HG03196 (cell line): ENCODE results near the gene FAT1.

ENCODE experiments used
- ATAC-seq: cut with Tn5 transposase; IDR thresholded peaks from one replicate; pipeline ENCODE4 v1.9.1; 2021; ENCODE audit not compliant: unreplicated experiment

The FAT1 gene

DNA sequence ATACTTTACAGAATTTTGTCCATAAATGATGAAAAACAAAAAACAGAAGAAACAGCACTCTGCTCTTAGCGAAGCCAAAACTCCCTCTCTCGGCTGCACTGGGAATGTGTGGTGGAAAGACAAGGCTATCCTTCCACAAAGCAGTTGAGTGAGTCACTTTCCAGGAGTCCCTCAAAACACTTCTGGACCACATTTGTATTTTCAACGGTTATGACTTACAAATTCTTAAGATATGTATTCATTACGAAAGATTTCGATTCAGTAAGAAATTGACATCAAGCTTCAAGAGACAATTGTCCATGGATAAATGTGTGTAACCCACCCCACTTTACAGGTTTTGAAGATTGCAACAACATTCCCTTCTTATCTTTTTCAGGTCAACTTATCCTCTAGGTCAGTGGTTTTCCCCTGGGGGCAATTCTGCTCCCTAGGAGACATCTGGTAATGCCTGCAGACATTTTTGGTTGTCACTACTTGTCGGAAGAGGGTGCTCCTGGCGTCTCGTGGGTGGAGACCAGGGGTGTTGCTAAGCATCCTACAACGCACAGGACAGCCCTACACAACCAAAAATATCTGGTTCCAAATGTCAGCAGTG lies 101.6 kb downstream of the FAT1 start:
- ATAC-seq, result no peak

DNA sequence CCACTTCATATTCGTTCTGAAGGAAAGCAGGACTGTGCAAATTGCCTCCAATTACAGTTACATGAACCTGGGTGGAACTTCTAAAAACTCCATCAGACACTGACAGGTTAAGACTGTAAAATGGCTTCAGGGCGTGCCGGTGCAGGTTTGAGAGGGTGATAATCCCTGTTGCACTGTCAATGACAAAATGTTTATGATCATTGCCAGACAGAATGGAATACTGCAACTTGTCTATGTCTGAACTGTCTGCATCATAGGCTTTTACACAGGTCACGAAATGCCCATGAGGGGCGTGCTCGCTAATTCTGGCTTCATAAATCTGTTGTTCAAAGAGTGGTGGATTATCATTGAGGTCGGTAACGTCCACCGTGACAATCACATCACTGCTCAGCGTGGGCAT lies 104.6 kb downstream of the FAT1 start:
- no peak for ATAC-seq

DNA sequence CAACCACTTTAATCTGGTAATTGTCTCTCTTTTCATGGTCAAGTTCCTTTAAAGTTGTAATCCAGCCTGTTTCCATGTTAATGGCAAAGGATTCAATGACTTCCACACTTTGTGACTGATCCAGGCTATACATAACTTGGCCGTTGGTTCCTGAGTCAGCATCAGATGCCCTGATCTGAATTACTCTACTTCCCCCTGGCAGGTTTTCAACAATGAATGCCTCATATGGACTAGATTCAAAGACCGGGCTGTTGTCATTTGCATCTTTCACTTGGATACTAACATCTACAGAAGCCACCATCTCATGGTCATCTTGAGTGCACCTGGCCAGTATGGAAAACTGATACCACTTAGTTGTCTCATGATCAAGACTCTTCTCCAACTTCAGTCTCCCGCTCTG lies 105.7 kb downstream of the FAT1 start:
- no peak for ATAC-seq

DNA sequence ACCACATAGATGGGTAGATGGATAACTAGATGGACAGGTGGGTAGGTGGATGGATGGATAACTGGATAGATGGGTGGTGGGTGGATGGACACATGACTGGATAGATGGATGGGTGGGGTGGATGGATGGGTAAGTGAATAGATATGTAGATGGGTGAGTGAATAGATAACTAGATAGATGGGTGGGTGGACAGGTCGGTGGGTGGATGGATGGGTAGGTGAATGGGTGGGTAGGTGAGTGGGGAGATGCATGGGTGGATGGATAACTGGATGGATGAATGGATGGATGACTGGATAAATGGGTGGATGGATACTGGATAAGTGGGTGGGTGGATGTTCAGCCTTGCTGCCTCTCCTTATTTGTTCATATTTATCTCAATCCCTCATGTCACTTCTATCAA lies 116.2 kb downstream of the FAT1 start:
- no peak for ATAC-seq

DNA sequence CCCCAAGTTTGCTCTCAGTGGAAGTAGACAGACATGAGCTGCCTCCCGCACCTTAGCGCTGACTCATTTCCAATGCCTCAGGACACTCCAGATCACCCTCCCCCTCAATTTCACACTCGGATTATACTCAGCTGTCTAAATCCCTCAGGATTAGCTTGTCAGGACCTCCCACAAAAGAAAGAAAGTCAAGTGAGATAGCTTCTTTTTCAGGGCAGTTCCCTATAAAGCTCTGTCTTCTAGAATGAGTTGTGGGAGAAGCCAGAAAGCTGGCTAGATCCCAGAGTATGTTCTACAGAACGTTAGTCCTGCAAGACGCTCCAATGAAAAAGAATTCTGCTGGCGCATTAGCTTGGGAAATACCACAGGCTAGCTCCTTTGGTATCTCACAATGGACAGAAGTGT lies 117.1 kb downstream of the FAT1 start:
- ATAC-seq, result no peak

DNA sequence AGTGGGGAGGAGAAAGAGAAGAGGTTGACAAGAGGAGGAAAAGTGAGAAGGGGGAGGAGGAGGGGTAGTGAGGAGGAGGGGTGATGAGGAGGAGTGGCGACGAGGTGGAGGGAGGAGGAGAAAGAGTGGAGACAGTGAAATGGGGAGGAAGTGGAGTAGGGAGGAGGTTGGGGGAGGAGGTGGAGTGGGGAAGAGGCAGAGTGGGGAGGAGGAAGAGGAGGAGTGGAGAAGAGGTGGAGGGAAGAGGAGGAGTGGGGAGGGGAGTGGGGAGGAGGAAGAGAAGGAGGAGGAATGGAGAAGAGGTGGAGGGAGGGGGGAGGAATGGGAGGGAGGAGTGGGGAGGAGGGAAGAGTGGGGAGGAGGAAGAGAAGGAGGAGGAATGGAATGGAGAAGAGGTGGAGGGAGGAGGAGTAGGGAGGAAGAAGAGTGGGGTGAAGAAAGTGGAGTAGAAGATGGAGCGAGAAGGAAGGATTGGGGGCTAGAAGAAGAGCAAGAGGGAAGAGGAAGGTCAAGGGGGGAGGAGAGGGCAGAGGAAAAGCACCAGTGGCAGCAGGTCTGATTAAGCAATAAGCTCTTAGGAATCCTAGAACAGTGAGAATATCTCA lies 118.3 kb downstream of the FAT1 start:
- no peak for ATAC-seq

DNA sequence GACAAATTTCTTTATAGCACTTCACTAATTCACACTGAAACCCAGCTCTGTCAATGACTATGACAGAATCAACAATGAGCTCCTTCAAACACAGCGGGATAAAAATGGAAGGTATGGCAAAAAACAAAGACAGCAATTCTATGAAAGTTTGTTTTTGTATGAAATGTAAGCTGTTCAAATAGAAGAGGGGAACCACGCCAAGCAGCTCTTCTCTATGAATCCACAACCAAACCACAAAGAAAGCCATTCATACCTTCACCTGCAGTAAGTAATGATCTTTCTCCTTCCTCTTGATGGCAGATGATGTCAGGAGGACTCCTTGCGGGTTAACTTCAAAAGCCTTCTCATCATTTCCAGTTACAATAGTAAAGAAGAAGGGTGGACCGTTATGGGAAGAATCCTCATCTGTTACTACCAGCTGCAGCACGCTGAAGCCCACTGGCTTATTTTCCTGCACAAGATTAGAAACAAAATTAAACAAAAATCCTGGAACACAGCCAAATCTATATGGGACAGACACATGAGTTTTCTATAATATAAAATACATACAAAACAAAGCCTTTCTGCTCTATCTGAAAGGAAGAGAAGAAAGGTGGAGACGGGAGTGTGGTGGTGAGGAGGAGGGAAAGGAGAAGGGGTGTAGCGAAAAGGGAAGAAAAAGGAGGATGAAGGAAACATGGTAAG lies 119.4 kb downstream of the FAT1 start:
- ATAC-seq, result no peak

DNA sequence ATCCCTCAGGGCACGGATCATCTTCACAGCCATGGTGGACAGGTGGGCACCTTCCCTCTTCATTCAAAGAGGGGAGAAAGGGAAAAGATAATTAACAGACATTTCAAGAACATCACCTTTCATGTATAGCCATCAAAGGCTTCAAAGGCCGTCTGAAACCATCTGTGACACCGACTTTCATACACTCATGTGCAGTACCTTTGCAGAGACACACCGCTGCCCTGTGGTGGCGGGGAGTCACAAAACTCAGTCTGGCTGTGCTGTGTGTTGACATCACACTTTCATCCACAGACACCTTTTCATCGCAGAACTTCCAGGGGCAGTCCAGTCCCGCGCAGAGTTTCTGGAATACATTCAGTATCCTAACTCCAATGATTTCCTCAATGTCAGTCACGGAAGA lies 120.7 kb downstream of the FAT1 start:
- ATAC-seq, result no peak

DNA sequence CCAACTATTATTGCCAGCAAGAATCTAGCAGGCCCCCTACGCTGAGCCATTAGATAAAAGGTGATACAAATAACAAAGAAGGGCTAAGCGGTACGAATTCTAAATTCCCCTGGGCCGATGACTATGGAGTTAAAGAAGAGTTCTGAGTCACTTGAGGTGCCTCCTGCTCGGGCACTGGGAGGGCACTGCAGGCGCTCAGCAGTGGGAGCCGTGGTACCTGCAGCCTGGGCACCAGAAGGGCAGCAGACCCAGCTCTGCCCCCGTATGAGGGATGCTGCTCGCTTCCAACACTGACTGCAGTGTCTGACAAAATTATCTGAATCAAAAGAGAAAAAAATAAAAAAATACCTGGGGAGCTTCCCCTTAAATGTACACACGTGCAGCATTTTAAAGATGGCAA lies 124.2 kb downstream of the FAT1 start:
- no peak for ATAC-seq

DNA sequence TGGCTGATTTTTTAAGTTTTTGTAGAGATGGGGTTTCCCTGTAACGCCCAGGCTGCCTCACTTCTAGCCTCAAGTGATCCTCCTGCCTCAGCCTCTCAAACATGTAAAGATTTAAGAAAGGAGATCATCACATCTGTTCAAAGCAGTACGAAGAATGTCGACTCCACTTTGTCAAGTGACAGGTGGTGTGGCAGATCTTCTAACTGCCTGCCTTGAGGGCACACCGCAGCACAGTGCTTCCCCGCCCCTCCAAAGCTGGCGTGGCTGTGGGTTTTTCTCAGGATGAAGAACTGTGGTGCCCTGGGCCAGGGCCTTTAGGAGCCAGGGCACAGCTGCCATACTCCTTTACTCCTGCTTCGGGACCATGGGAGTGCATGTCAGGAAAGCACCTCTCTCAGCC lies 125.0 kb downstream of the FAT1 start:
- no peak for ATAC-seq

DNA sequence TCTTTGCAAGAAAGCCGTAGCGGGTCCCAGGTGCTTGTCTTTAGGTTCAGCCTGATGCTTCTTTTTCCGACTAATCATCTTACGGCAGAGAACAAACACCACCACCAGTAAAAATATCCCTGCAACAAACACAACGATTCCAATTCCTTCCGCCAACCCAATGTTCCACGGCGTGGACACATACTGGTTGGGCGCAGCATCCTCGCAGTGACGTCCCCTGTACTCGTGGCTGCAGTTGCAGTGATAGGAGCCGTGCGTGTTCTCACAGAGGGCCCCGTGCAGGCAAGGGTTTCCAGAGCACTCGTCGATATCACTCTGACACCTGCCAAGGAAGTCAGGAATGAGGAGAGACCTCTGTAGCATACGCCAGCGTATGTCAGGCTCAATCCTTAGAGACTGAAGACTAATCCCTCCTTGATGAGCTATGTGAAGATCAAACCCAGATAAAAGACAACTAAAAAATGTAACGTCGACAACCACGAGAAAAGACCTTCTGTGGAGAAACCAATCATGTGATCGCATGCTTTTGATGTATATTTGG lies 126.7 kb downstream of the FAT1 start:
- no peak for ATAC-seq

DNA sequence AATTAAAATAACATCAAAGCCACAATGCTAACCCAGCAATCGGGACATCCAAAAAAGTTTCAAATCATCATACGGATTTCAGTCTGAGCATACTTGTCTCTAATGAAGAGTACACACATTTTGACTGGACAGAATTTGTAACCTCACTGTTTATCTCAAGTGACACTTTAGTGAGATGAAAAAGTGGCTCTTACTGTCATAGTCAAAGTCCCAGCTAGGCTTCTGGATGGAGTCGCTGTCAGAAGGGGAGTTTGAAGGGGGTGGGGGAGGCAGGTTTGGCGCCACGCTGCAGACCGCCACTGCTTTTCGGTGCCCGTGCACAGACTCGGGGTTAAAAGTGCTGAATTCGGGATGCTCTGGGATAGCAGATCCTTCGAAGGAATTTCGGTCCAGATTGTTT lies 127.3 kb downstream of the FAT1 start:
- ATAC-seq, result no peak

DNA sequence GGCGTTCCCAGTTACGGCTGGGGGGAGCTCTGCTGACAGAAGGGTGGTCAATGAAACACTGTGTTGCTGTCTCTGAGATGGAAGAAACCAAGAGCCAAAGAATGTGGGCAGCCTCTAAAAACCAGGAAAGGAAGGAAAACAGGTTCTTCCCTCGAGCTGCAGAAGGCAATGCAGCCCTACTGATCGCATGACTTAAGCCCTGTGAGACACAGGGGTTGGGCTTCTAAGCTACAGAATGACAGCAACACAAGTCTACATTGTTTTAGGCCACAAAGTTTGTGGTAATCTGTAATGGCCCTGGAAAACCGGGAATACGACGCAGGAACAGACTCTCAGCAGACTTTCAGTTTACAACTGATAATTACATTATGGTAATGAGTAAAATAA lies 130.1 kb downstream of the FAT1 start:
- no peak for ATAC-seq

DNA sequence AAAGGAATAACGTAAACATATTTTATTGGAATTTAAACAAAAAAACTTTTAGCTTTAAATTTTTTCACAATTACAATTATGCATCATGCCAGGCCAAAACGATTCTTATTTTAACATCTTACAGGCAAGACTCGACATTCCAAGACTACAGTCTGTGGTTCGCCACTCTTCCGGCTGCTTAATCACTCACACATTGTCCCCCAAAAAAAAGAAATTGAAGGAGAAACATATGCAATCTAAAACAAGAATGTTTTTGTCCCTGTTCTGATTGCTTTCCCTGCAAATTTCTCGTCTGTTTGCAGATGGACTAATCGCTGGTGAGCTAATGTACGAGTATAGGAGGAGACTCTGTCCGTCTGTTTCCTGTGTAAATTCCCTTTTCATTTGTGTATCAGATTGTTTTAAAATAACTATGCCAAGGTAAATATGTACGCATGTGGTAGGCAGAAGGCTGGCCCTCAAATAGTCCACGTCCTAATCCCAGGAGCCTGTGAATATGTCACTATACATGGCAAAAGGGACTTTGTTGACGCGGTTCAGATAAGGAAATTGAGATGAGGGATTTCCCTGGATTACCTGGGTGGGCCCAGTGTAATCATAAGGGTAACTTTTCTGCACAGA lies 130.6 kb downstream of the FAT1 start:
- no peak for ATAC-seq

DNA sequence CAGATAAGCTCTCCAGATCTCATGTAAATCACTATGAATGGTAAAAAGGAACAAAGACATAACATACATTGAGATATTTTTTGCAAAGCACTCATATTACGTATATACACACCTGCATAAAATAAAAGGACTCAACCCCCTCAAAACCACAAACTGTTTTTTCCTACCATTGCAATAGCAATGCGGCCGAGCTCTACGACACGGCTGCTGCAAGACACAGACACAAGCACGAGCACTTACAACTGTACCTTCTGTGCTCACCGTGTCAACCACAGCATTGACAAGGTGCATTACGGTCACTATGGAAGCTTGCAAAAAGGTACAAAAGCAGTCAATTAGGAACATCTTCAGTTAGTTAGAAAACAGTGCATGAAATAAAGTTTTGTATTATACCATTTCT lies 131.2 kb downstream of the FAT1 start:
- ATAC-seq, result no peak

DNA sequence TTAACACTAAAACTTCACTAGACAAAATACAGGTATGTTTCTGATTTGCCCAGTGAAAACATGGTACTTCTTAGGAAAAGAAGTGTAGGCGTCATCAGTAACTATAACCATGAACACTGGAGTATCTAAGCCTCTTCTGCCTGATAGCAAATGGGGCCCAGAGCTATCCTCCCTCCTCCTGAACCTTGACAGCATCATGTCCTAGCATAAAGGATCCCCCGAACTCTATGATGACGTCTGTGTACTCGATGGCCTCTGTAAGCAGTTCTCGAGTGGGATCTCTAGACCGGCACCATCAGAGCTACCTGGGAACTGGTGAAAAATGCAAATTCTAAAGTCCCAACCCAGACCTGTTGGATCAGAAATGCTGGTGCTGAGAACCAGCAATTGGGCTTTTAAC lies 132.0 kb downstream of the FAT1 start:
- no peak for ATAC-seq

DNA sequence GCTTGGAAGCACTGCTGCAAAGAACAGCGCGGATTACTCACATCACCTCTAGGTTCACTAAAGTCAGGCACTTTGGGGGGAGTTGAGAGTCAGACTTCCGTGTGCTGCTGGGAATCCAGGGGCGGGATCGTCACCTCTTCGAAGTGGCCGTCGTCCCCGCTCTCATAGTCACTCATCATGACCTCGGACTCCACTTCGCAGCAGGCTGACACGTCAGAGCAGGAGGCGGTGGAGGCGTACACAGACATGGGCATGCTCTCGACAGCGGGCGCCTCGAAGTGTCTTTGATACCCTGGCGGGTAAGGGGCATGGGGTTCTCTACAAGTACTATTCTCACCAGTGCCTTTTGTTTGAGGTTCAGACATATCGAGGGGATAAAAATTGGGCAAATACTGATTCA lies 135.2 kb downstream of the FAT1 start:
- no peak for ATAC-seq

DNA sequence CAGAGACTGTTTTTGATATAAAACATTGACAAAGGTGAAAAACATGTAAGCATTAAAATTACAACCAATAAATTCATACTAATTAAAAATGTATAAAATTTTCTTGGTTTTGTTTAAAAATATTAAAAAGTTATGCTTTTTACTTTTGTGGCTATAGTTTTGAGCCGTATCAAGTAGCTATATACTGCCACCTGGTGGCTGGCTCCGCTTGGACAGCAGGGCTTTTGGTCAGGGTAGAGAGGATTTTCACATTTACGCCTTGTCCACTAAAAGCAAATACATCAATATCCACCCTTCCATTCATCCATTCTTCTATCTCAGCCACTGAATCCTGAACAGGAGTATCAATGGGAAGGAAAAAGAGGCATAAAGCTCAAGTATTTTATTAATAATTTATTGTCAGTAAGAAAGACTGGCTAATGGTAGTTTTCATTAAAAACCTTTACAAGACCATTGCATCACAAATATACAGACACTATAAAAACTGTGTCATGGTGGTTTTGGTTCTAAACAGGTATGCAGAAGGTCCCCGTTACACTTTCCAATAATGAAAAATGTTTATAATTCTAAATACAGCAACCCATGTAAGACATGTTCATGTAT lies 136.1 kb downstream of the FAT1 start:
- peak; percentile 71 for ATAC-seq

DNA sequence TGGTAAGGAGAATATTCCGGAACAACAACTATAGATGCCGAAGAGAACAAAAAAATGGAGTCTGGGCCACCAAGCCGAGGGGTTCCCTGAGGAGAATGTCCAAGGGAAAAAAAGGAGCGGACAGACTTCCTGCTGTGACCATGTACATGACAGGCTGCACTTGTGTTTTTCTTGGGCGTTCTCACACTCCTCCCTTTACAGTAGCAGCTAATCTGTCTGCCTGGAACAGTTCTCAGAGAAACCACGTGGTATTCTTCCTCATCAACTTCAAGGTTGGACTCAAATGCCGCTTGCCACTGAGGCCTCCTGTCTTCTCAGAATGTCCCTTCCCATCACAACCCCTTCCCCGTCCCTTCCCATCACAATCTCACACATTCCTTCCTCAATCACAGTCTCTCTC lies 137.5 kb downstream of the FAT1 start:
- ATAC-seq, result no peak

DNA sequence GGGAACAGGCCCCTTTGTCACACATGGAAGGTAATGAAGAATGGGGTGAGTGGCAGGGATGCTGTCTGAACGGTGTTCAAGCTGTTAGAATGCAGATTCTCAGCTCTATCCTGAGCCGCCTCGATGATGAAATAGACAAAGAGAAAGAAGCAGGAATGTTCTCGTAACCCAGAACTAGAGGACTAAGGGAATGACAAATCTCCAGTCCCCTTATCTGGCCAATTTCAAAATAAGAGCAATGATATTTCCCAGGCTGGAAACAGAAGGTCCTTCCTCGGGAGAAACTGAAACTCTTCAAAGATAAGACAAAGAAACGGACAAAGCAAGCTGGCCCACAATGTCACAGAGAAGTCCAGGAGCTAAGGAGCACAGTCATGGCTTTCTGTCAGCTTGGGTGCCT lies 138.7 kb downstream of the FAT1 start:
- ATAC-seq, result no peak

DNA sequence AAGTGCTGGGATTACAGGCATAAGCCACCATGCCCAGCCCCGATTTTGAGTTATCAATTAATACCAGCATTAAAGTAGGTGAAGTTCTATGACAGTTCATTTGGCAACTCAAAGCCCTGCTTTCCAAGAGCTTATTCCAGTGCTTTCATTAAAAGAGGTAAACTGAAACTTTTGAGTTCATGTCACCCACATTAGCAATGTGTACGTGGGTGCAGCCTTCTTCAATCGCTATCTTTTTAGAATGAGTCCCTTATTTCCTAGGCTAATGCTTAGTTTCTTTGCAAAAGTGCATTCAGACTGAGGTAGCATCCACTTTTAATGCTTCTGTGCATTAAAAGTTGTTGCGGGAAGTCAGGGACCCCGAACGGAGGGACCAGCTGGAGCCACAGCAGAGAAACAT lies 142.2 kb downstream of the FAT1 start:
- no peak for ATAC-seq

DNA sequence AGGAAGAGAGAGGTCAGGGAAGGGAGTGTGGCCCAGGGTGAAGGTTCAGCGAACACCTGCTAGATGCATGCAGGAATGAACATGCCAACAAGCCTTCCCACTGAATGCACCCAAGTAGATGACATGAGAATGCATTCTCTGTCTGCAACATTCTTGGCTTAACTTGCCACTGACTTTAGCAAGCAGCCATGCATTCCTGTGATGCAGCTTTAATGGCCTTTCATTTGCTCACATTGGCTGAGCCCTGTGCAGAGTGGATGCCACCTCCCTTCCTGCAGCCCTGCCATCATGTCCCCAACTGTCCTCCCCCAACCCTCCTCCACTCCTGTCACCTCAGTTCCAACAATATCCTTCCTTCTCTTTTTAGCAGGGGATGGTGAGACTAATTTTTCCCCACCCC lies 143.0 kb downstream of the FAT1 start:
- ATAC-seq, result no peak
